HG03045 (cell line): ENCODE measurements around the gene ST6GALNAC4.
"Not testable (repeated sequence)": the region's sequence is repeated elsewhere in the genome, so short reads cannot be mapped to it uniquely, and the experiment has no call there.

ENCODE experiments used
- ATAC-seq: cut with Tn5 transposase; IDR thresholded peaks from one replicate; pipeline ENCODE4 v1.9.1; 2021; ENCODE audit warnings: mild to moderate bottlenecking, moderate library complexity; ENCODE audit not compliant: unreplicated experiment

ST6GALNAC4 gene

GRCh38 chr9:127895811-127896210 lies 21.0 kb downstream of the ST6GALNAC4 start:
- ATAC-seq, result no peak

- no peak for ATAC-seq
Measured at GRCh38 chr9:127893392-127893791, 23.4 kb downstream of the ST6GALNAC4 start.

GRCh38 chr9:127892831-127893230 lies 24.0 kb downstream of the ST6GALNAC4 start:
- ATAC-seq, result no peak

- ATAC-seq, result no peak
Measured at GRCh38 chr9:127890053-127890452, 26.8 kb downstream of the ST6GALNAC4 start.

DNA sequence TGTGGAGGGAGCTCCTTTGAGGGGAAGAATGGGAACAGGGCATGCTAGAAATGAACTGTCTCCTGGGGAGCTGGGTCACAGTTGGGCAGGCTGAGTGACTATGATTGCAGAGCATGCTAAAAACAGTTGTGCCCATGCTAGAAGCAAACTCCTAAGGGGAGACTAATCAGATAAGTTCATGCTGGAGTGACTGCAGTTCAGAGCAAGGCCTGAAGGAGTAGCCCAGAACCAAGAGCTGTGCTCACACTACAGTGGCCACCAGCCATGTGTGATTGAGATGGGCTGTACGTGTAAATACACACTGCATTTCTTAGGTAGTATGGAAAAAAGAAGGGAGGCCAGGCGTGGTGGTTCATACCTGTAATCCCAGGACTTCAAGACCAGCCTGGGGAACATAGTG lies 29.0 kb downstream of the ST6GALNAC4 start:
- ATAC-seq, result no peak

GRCh38 chr9:127886401-127886972 lies 30.4 kb downstream of the ST6GALNAC4 start:
- no peak for ATAC-seq

DNA sequence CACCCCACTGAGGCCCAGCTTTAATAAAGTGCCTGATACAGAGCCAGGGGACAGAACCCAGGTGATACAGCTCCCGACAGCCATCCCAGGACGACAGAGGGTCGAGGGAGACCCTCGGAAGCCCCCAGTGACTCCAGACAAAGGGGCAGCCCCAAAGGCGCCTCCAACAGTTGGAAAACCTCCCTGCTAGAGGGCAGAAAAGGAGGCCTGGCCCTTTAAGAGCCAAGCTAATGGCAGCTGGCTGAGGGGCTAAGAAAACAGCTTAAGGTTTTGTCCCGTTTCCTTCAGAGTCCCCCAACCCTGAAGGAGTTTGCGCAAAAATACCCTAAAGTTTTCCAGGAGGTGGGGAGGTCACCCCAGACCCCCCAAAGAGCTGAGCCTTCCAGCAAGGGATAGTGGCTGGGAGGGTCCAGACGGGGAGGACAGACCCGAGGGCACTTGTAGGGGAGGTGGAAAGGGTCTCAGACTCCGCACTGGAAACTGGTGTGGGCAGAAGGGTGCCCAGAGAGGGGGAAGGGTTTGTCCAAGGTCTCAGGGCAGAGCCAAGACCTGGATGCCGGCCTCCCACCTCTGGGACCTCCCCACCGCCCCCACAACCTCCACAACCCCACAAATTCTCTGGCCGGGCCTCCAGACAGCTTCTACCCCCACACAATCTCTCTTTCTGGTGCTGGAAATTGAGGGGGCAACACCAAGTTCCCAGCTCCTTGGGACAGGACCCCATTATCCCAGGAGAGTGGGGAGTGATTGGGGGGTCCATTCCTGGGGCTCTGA lies 31.1 kb downstream of the ST6GALNAC4 start:
- ATAC-seq, result no peak

- no peak for ATAC-seq
Measured at GRCh38 chr9:127884976-127885490, 31.8 kb downstream of the ST6GALNAC4 start.

DNA sequence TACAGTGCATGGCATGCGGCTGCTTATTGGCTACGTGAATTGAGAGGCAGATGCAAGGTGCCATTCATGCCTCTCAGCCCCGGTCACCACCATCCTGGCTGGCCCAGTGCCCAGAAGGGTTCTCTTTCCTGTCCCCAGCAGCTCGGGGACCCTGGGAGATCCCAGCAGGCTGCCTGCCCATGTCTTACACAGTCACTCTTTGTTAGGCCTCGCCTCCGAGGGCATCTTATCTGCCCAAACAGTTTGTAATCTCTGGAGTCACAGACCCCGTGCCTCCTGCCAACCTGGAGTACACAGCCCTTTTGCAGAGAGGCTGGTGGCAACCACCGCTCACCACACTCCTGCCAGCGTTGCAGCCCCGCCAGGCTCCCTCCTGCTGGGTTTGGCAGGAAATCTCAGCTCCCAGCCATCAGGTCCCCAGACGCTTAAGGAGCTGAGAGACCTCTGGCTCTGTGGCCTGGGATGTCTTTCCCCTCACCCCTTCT lies 32.4 kb downstream of the ST6GALNAC4 start:
- no peak for ATAC-seq

- ATAC-seq, result no peak
Measured at GRCh38 chr9:127883959-127884358, 32.9 kb downstream of the ST6GALNAC4 start.

GRCh38 chr9:127881715-127882114 lies 35.1 kb downstream of the ST6GALNAC4 start:
- ATAC-seq, result not testable (repeated sequence)

- no peak for ATAC-seq
Measured at GRCh38 chr9:127880143-127880542, 36.7 kb downstream of the ST6GALNAC4 start.

DNA sequence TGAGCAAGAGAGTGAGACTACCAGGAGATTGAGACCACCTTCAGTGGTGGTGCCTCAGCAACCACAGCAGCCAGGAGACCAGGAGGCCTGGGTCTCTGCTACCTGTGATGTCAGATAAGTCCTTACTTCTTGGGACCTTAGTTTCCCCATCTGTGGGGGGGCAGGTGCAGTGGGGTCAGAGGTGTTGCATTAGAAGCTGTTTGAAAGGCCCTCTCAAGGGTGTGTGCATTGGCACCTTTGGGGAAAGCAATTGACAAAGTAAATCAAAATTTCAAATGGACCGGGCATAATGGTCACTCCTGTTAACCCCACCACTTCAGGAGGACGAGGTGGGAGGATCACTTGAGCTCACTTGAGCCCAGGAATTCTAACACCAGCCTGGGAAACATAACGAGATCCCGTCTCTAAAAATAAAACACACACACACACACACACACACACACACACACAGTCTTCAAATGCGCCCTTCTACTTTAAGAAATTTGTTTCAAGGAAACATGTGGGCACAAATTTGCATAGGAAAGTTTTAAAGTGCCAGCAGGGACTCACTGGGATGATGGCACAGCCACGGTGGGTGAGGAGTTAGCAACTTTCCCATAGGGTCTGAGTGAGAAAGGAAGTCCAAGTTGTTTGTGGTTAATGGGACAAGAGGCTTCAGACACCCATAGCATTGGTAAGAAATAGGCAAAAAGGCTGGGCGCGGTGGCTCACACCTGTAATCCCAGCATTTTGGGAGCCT lies 38.0 kb downstream of the ST6GALNAC4 start:
- ATAC-seq, result no peak

DNA sequence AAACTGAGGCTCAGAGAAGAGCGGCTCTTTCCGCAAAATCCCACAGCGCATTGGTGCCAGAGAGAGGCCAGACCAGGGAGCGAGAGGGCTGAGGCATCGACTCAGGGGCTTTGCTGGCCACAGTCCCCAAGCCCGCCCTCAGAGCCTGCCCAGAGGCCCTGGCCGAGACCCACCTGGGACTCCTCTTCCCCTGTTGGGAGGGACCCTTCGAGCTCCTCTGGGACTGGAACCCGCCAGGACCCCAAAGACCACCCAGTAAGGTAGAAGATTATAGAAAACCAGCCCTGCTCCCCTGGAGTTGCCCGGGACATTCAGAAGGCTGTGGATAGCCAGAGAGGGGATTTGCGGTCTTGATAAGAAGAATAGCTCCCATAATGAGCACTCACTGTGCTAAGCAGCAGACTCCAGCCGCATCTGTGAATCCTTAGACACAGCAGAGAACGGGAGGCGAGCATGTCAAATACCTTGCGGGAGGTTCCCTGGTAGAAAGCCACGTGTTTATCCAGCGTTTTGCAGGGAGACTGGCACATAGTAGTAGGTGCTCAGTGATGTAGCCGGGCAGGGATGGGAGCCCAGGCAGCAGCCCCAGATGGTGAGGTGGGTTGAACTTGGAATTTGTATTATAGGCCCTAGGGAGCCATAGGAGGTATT lies 38.7 kb downstream of the ST6GALNAC4 start:
- no peak for ATAC-seq

DNA sequence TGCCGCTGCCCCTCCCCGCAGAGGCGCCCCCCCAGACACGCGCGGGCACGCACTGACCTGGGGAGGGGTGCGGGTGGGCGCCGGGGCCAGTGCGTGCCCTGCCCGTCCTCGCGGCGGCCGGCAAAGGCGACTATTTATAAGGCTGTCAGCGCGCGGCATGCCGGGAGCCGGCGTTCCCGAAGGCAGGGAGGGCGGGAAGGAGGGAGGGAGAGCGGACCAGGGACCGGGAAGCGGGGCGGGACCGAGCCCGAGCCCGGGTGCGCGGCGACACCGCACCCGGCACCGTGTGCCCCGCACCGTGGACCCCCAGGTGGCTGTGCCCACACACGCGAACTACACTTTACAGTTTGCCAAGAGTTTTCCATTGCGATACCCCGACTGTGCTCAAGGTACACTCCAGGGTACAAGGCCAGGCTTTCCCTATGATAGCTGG lies 39.3 kb downstream of the ST6GALNAC4 start, which contains the start of gene AK1:
Gene AK1 (minus strand): TSS at position 110 of the 433 bp plus-strand sequence. CDS start 3,058 bp downstream, outside the sequence.
- no peak for ATAC-seq

GRCh38 chr9:127876764-127877562 lies 39.9 kb downstream of the ST6GALNAC4 start:
- ATAC-seq, result no peak

GRCh38 chr9:127876026-127876763 lies 40.6 kb downstream of the ST6GALNAC4 start:
- no peak for ATAC-seq

GRCh38 chr9:127875306-127875966 lies 41.4 kb downstream of the ST6GALNAC4 start:
- ATAC-seq, result no peak
